Upper lobe of left lung (tissue), 6 donors: Measurements from ENCODE around the gene LRP1-AS. TPM values are rescaled to one million over a fixed set of nuclear protein-coding genes. Genes with fewer than 3 reads are reported as not detected.

Experiments used
- ATAC-seq, 2 donors: fragments of 200-7000 bp; cut with Tn5 transposase; one replicate each; pipeline ENCODE4 v1.9.1; 2022; ENCODE audit warnings: mild to moderate bottlenecking in 2 of 2, moderate library complexity in 2 of 2; ENCODE audit not compliant: low FRiP score in 2 of 2
- DNase-seq, 2 donors: peaks; one replicate each; pipeline ENCODE4 v3.0.0-alpha.2; 2019 to 2020
- H3K27ac ChIP-seq, 4 donors: fragments of 200-600 bp; sonication (generic); one replicate each; pipeline ENCODE4 v1.5.1; 2016 to 2019
- H3K27me3 ChIP-seq, 4 donors: fragments of 200-600 bp; sonication (generic); one replicate each; pipeline ENCODE4 v1.5.1; 2017 to 2019
- H3K36me3 ChIP-seq, 4 donors: fragments of 200-600 bp; sonication (generic); one replicate each; pipeline ENCODE4 v1.5.1; 2016 to 2019
- H3K4me1 ChIP-seq, 4 donors: fragments of 200-600 bp; sonication (generic); one replicate each; pipeline ENCODE4 v1.5.1; 2018 to 2019
- H3K4me3 ChIP-seq, 4 donors: fragments of 200-600 bp; sonication (generic); one replicate each; pipeline ENCODE4 v1.5.1; 2017 to 2019; ENCODE audit warnings: mild to moderate bottlenecking in 2 of 4, moderate library complexity in 1 of 4
- H3K9me3 ChIP-seq, 4 donors: fragments of 200-600 bp; sonication (generic); one replicate each; pipeline ENCODE4 v1.5.1; 2018 to 2019
- EP300 ChIP-seq, 4 donors: sonication (generic); formaldehyde crosslinking; IDR thresholded peaks; one replicate each; pipeline ENCODE4 v1.5.1; 2017; ENCODE audit warnings: antibody characterized with exemption in 4 of 4, control low read depth in 2 of 4
- POLR2A ChIP-seq, 4 donors: fragments of 450-650 bp; IDR thresholded peaks; one replicate each; pipeline ENCODE4 v1.5.1; 2016 to 2017; ENCODE audit warnings: antibody characterized with exemption in 4 of 4, mild to moderate bottlenecking in 2 of 4
- POLR2AphosphoS5 ChIP-seq, 2 donors: sonication (generic); formaldehyde crosslinking; IDR thresholded peaks; one replicate each; pipeline ENCODE4 v1.5.1; 2017; ENCODE audit warnings: antibody characterized with exemption in 2 of 2
- WGBS, 2 donors: methylation state at CpG; one replicate each; pipeline ENCODE4 v1.1.5; 2017 to 2018; 5-methylcytosine and 5-hydroxymethylcytosine counted together
- total RNA-seq, 6 donors: library from RNA; depleted of rRNA in 4 of 6; stranded (reverse); fragments of >200 nt in 4 of 6; gene quantifications; one replicate each; pipeline versions ENCODE4 v1.1.0 to v1.2.1, GENCODE V29; 2016 to 2021
- TF ChIP-seq, protein P1 (sequence below), 6 experiments: fragments of 450-650 bp in 4 of 6; fragments of 200-600 bp in 2 of 6; sonication (generic) in 2 of 6; IDR thresholded peaks; one replicate each; pipeline ENCODE4 v1.5.1; 2016 to 2019; ENCODE audit warnings: antibody characterized with exemption in 6 of 6
- donor health status: DM: no; HTN: no; CAD: no; lungs with moderate emphysema.
- donor health status: DM: no; HTN: yes; CAD: no; lungs with severe emphysema.

LRP1-AS gene
- total RNA-seq, 6 donors from 2014 or later: not detected

DNA sequence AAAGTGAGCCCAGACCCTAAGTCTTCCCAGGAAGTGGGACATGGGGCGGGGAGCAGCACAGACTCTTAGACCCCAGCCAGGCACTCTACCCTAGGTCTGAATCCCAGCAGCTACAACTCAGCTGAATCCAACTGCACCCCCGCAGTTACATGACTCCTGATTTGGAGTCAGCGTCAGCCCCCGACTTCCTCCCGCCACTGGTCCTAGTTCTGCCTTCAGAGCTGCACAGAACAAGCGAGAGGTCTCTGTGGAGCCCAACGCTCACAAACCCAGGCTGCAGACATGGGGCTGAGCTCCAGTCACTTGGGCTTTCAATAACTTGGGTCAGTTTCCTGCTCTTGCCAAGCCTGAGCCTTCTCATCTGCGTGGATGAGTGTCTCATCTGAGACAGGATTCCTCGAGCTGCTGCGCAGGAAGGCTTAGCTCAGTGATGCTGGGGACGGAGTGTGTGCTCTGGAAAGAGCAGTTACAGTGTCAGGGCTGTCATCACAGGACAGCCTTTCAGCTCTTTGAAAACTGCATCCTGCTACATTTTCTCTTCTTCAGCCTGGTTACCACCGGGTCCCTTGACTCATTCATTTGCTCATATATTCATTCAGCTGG, 38.6 kb upstream of the LRP1-AS start:
- Histone ChIP-seq H3K36me3 (peaks cover 2 to 78% (median 49%) of the 10 kb centered on the region in 4 donors), H3K27me3 (no peaks in the 10 kb centered on the region), H3K4me3 (no peak overlapping the region), H3K4me1 (peaks cover 3 to 14% (median 9%) of the 10 kb centered on the region in 4 donors), H3K9me3 (no peaks in the 10 kb centered on the region), H3K27ac (no peak overlapping the region)
- 88 to 89% methylated on average over 4 to 11 of the region's 12 CpGs for WGBS, 2 donors
- DNase-seq: no peak
- ATAC-seq: no peak
- no peak for TF ChIP-seq EP300 (IDR thresholded peaks at IDR 0.05)
- TF ChIP-seq, protein P1, sequence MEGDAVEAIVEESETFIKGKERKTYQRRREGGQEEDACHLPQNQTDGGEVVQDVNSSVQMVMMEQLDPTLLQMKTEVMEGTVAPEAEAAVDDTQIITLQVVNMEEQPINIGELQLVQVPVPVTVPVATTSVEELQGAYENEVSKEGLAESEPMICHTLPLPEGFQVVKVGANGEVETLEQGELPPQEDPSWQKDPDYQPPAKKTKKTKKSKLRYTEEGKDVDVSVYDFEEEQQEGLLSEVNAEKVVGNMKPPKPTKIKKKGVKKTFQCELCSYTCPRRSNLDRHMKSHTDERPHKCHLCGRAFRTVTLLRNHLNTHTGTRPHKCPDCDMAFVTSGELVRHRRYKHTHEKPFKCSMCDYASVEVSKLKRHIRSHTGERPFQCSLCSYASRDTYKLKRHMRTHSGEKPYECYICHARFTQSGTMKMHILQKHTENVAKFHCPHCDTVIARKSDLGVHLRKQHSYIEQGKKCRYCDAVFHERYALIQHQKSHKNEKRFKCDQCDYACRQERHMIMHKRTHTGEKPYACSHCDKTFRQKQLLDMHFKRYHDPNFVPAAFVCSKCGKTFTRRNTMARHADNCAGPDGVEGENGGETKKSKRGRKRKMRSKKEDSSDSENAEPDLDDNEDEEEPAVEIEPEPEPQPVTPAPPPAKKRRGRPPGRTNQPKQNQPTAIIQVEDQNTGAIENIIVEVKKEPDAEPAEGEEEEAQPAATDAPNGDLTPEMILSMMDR (IDR thresholded peaks at IDR 0.05): no peak
- no peak for TF ChIP-seq POLR2A (IDR thresholded peaks at IDR 0.05)
- no peak for TF ChIP-seq POLR2AphosphoS5 (IDR thresholded peaks at IDR 0.05)

DNA sequence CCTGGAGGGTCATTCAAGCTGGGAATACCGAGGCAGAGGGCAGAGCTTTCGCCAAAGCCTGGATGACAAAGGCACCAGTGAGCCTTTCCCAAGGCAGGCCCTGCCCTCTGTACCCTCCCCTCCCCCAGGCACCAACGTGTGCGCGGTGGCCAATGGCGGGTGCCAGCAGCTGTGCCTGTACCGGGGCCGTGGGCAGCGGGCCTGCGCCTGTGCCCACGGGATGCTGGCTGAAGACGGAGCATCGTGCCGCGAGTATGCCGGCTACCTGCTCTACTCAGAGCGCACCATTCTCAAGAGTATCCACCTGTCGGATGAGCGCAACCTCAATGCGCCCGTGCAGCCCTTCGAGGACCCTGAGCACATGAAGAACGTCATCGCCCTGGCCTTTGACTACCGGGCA, 38.0 kb upstream of the LRP1-AS start:
- Histone ChIP-seq H3K9me3 (no peaks in the 10 kb centered on the region), H3K27me3 (no peaks in the 10 kb centered on the region), H3K36me3 (peaks cover 2 to 78% (median 52%) of the 10 kb centered on the region in 4 donors), H3K27ac (no peak overlapping the region), H3K4me3 (no peak overlapping the region), H3K4me1 (peaks cover 2 to 12% (median 6%) of the 10 kb centered on the region in 4 donors)
- WGBS, 2 donors: 95 to 97% methylated on average over 9 to 18 of the region's 25 CpGs
- TF ChIP-seq POLR2AphosphoS5 (IDR thresholded peaks at IDR 0.05) (no peak), EP300 (IDR thresholded peaks at IDR 0.05) (no peak), POLR2A (IDR thresholded peaks at IDR 0.05) (no peak)
- TF ChIP-seq, protein P1 (IDR thresholded peaks at IDR 0.05): no peak
- DNase-seq: no peak
- no peak for ATAC-seq

DNA sequence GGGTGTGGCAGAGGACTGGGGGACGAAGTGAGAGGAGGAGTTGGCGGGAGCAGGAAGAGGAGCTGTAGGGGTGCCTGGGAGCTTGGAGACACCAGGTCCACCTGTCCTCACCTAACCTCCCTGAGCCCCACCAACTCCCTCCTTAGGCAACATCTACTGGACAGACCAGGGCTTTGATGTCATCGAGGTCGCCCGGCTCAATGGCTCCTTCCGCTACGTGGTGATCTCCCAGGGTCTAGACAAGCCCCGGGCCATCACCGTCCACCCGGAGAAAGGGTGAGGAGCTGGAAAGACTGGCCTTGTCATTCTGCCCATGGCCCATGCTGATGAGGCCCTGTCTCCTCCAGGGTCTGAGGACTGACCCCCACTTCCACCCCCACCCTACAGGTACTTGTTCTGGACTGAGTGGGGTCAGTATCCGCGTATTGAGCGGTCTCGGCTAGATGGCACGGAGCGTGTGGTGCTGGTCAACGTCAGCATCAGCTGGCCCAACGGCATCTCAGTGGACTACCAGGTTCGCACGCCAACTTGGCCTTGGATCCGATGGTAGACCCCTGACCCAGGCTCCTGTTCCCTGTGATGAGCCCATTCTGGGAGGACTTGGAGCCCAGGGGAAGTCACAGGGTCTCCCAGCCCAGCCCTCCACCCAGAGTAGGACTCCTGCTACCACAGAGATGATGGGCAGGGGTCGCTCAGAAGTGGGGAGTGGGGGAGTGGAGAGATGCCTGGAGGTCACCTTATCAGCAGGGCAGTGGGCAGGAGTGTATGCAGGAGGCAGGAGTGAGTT, 36.7 kb upstream of the LRP1-AS start:
- no peaks in the 10 kb centered on the region for H3K9me3 ChIP-seq
- H3K36me3 ChIP-seq: peaks cover 6 to 83% (median 57%) of the 10 kb centered on the region in 4 donors
- no peak overlapping the region for H3K27ac ChIP-seq
- no peak for DNase-seq
- no peaks in the 10 kb centered on the region for H3K27me3 ChIP-seq
- no peak overlapping the region for H3K4me3 ChIP-seq
- no peaks in the 10 kb centered on the region for H3K4me1 ChIP-seq
- WGBS, 2 donors: 97% methylated on average over 18 to 22 of the region's 22 CpGs
- no peak for ATAC-seq
- no peak for TF ChIP-seq EP300 (IDR thresholded peaks at IDR 0.05)
- TF ChIP-seq POLR2A (IDR thresholded peaks at IDR 0.05): no peak
- no peak for TF ChIP-seq POLR2AphosphoS5 (IDR thresholded peaks at IDR 0.05)
- TF ChIP-seq, protein P1 (IDR thresholded peaks at IDR 0.05): no peak

DNA sequence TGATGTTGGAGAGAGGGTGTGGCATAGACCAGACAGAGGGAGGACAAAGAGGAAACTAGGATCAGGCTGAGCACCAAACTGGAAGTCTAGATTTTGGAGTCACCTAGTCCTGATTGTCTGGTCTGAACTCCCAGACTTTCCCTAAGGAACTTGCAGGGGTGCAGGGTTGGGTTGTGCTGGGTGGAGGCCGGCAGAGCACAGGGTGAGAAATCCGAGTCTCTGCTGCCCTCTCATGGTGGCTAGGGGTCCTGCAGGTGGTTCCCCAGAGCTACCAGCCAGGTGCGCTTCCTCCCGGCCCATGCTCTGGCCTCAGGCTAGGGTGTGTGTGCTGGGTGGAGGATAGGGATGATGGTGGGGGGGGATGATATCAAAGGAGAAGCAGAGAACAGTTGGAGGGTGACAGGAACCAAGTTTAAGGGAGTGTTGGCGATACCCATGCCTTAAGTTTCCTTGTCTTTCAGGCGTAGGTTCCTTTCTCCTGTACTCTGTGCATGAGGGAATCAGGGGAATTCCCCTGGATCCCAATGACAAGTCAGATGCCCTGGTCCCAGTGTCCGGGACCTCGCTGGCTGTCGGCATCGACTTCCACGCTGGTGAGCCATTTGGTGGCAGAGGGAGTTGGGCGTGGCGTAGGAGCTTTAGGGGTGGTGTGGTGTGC, 35.6 kb upstream of the LRP1-AS start:
- WGBS, 2 donors: 62 to 64% methylated on average over 13 of the region's 13 CpGs
- DNase-seq: peak in 1 of 2 donors; percentile 76
- Histone ChIP-seq H3K4me1 (no peaks in the 10 kb centered on the region), H3K4me3 (no peak overlapping the region), H3K9me3 (no peaks in the 10 kb centered on the region), H3K36me3 (peaks cover 6 to 83% (median 59%) of the 10 kb centered on the region in 4 donors), H3K27me3 (no peaks in the 10 kb centered on the region), H3K27ac (no peak overlapping the region)
- peak; percentile 81 to 84 for ATAC-seq
- TF ChIP-seq EP300 (IDR thresholded peaks at IDR 0.05): no peak
- TF ChIP-seq, protein P1 (IDR thresholded peaks at IDR 0.05): peak; percentile 84 to 94 (median 88)
